Nephron (organoid): ENCODE data around the gene IRX5.

Source experiments
- H3K27ac Mint-ChIP-seq, 3 experiments: 2 replicates each; pipeline ENCODE4 v1.8.0; 2020; ENCODE audit warnings: mixed read lengths in 3 of 3, mild to moderate bottlenecking in 2 of 3, moderate library complexity in 1 of 3
- H3K27me3 Mint-ChIP-seq: 2 replicates; pipeline ENCODE4 v1.8.0; 2021; ENCODE audit warnings: low read depth, mild to moderate bottlenecking, moderate library complexity, mixed read lengths
- H3K36me3 Mint-ChIP-seq: 2 replicates; pipeline ENCODE4 v1.8.0; 2020; ENCODE audit warnings: low read depth, mixed read lengths
- H3K4me1 Mint-ChIP-seq: 2 replicates; pipeline ENCODE4 v1.8.0; 2020; ENCODE audit warnings: mixed read lengths
- H3K4me3 Mint-ChIP-seq, 3 experiments: 2 replicates each; pipeline ENCODE4 v1.8.0; 2020; ENCODE audit warnings: mild to moderate bottlenecking in 3 of 3, mixed read lengths in 3 of 3, moderate library complexity in 2 of 3
- H3K9me3 Mint-ChIP-seq: 2 replicates; pipeline ENCODE4 v1.8.0; 2020; ENCODE audit warnings: mixed read lengths
- TF ChIP-seq, protein P1 (sequence below), 3 experiments: fragments of 200-600 bp; sonication (generic); IDR thresholded peaks; one replicate each; pipeline ENCODE4 v1.5.0; 2021; ENCODE audit warnings: antibody characterized with exemption in 3 of 3; ENCODE audit not compliant: unreplicated experiment in 3 of 3

IRX5 gene

DNA sequence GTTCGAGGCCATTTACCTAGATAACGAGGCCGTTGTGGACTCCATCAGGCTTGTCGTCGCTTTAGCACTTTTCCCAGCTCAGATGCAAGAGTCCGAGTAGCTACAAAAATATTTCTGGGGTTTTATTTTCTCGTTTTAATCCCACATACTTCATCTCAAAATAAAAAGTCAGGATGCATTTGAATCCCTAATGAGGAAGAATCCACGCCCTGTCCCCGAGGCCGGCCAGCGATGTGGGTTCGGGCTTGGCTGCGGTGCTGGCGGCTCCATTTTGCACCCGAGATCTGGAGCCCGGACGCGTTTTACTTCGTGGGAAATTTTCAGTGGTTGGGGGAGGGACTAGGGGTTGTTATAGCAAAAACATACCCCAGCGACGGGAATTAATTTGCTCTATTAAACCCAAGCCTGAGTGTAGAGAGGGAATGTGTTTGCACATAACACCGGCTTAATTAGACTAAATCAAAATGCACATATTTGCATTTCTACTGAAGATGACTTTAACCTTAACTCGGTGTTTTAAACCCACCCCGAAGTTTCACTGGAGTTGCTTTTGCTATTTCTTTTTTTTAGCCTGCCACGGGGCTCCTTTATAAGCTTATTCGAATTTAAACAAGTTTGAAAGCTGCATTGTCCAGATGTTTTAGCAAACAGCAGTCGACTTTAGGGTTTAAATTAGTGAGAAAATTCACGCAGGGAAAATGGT, 4.8 kb downstream of the IRX5 start:
- peaks cover 95% of the 10 kb centered on the region for H3K27me3 Mint-ChIP-seq
- peak overlapping the region in 1 of 3 experiments; percentile 69 for H3K27ac Mint-ChIP-seq
- peaks cover 17% of the 10 kb centered on the region for H3K36me3 Mint-ChIP-seq
- peaks cover 25% of the 10 kb centered on the region for H3K4me1 Mint-ChIP-seq
- TF ChIP-seq, protein P1, sequence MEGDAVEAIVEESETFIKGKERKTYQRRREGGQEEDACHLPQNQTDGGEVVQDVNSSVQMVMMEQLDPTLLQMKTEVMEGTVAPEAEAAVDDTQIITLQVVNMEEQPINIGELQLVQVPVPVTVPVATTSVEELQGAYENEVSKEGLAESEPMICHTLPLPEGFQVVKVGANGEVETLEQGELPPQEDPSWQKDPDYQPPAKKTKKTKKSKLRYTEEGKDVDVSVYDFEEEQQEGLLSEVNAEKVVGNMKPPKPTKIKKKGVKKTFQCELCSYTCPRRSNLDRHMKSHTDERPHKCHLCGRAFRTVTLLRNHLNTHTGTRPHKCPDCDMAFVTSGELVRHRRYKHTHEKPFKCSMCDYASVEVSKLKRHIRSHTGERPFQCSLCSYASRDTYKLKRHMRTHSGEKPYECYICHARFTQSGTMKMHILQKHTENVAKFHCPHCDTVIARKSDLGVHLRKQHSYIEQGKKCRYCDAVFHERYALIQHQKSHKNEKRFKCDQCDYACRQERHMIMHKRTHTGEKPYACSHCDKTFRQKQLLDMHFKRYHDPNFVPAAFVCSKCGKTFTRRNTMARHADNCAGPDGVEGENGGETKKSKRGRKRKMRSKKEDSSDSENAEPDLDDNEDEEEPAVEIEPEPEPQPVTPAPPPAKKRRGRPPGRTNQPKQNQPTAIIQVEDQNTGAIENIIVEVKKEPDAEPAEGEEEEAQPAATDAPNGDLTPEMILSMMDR (IDR thresholded peaks at IDR 0.05; ENCODE audit: unreplicated experiment in 3 of 3), result no peak
- H3K9me3 Mint-ChIP-seq, result no peaks in the 10 kb centered on the region
- H3K4me3 Mint-ChIP-seq, result peak overlapping the region; percentile 77 to 86 (median 80)

DNA sequence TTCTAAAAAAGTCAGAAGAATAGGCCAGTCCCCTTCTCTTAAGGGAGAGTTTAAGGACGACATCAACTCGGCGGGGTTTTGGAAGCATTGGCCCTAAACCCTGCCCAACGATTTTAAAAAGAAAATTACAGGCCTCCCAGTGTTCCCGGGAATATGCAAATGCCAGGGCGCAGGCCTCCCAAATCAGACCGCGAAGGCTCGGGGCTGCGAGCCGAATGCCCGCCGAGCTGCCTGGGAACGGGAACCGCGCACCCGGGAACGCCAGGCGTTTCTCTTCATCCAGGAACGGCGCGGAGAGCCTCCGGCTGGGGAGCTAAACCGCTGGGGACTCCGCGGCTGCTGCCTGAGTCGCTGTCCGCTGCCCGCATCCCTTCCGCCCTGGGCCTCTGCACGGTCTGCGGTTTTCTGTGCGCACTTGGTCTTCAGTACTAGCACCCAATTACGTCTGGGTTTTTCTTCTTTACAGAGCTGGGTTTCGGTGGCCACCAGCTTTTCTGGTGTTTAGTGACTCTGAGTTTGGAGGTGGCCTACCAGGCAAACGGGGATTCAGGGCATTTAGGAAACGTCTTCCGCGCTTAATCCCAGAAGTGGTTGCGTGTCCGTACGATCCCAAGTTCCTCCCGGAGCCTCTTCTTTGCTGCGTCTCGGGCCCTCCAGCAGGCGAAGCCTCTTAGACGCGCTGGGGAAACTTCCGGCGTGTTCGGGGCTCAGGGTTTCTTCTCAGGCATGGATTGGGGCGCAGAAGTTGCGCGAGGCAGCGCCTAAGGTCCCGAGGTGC, 5.7 kb downstream of the IRX5 start:
- H3K4me3 Mint-ChIP-seq, result peak overlapping the region; percentile 76 to 86 (median 79)
- H3K4me1 Mint-ChIP-seq, result peaks cover 25% of the 10 kb centered on the region
- no peaks in the 10 kb centered on the region for H3K9me3 Mint-ChIP-seq
- TF ChIP-seq, protein P1 (IDR thresholded peaks at IDR 0.05; ENCODE audit: unreplicated experiment in 3 of 3), result no peak
- peaks cover 99% of the 10 kb centered on the region for H3K27me3 Mint-ChIP-seq
- H3K36me3 Mint-ChIP-seq, result peaks cover 17% of the 10 kb centered on the region
- peak overlapping the region in 1 of 3 experiments; percentile 52 for H3K27ac Mint-ChIP-seq

DNA sequence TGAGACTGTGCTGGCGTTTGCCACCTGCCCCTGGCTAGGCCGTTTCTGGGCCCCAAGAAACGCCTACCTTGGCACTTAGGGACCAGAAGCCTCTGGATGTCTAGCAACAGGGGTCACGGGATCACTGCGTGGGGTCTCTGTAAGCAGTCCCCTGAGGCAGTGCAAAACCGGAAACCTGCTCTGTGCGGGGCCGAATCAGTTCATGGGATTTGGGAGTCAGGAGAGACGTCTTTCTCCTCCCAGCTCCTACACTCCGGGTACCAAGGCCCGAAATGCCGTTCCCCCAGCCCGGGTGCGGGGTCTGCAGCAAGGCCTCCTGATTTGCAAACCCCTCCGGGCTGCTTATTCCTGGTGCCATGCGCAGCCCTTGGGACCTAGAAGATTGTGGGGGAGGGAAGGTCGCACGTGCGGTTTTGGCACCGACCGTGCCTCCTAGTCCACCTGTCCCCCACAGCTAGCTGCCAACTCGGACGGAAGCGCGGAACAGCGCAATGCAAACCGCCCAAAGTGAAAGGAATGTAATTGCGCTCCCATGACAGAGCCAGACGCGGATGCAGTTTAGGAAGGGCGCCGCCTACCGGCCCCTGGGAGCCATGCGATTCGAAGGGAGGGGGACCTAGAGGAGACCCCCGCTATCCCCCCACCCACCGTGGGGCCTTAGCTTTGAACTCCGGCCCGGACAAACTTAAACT, 6.5 kb downstream of the IRX5 start:
- H3K4me3 Mint-ChIP-seq, result peak overlapping the region; percentile 78 to 86 (median 79)
- peaks cover 99% of the 10 kb centered on the region for H3K27me3 Mint-ChIP-seq
- TF ChIP-seq, protein P1 (IDR thresholded peaks at IDR 0.05; ENCODE audit: unreplicated experiment in 3 of 3), result peak; percentile 69 to 90 (median 73)
- peak overlapping the region in 1 of 3 experiments; percentile 52 for H3K27ac Mint-ChIP-seq
- no peaks in the 10 kb centered on the region for H3K9me3 Mint-ChIP-seq
- H3K36me3 Mint-ChIP-seq, result peaks cover 17% of the 10 kb centered on the region
- H3K4me1 Mint-ChIP-seq, result peaks cover 20% of the 10 kb centered on the region

DNA sequence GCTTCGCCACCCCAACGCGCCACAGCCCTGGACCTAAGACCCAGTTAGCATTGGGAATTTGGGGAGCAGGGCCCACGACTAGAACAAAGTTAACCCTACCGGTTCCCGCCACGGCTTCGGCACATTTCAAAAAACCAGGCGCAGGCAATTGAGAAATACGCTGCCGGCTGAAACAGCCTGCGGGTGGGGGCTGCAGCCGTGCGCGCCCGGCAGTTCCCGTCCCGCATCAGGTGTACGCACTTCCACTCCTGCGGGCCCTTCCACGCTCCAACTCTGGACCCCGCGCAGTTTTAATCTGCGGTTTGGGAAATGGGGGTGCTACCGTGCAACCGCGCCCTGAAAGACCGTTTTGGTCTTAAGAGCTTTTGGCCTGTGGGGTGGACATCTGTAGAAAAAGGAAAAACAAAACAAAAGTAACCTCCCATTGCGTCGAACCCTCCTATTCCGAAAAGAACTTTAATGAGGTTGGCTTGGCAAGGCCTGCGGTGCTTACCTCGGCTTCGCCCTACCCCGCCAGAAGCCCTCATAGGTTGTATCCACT, 7.1 kb downstream of the IRX5 start:
- Mint-ChIP-seq H3K9me3 (no peaks in the 10 kb centered on the region), H3K27ac (no peak overlapping the region), H3K27me3 (peaks cover 99% of the 10 kb centered on the region), H3K4me1 (peaks cover 20% of the 10 kb centered on the region), H3K4me3 (peak overlapping the region; percentile 78 to 86 (median 79)), H3K36me3 (peaks cover 14% of the 10 kb centered on the region)
- TF ChIP-seq, protein P1 (IDR thresholded peaks at IDR 0.05; ENCODE audit: unreplicated experiment in 3 of 3), result peak in 2 of 3 experiments; percentile 17 to 41

DNA sequence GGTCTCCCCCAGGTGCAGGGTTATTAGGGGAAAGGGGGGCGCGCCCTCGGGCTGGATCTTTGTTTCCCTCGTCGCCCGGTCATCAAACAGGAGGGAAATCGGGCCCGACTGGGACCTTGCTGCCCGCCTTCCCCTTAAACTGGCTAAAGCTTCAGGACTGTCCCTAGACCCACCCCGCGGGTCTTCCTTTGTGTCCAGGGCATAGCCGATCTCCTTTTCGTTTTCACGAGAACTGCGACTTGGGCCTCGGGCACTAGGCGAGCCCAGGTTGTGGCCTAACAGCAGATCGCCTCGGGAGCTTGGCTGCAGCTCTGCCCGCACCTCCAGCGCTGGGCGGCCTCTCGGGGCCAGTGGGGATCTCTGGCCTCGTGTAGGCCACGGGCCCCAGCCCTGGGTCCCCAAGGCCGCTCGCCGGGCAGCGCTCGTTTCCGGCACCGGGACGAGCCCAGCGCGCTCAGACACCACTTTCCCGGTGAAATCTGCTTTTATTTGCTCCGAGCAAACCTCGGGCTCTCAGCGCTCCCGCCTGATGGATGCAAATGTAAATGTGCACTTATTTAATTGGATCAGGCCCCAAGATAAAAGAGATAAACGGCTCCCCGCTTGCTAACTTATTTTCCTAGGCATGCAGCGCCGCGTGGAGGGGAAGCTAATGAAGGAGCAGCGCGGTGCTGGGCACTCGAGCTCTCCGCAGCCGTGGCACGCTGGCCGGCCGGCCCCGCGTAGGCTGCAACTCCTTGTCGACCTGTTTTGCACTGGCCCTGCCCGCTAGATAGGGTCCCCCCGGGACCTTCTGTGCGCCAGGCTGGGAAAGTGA, 7.8 kb downstream of the IRX5 start:
- TF ChIP-seq, protein P1 (IDR thresholded peaks at IDR 0.05; ENCODE audit: unreplicated experiment in 3 of 3), result no peak
- Mint-ChIP-seq H3K4me3 (peak overlapping the region; percentile 47 to 86 (median 79)), H3K9me3 (no peaks in the 10 kb centered on the region), H3K4me1 (peaks cover 20% of the 10 kb centered on the region), H3K27me3 (peaks cover 100% of the 10 kb centered on the region), H3K36me3 (peaks cover 14% of the 10 kb centered on the region), H3K27ac (no peak overlapping the region)
